MM.1S (cell line): Measurements from ENCODE around the gene SLC9A5.

Experiments used
- EZH2 ChIP-seq: fragments of 300-600 bp; sonication (generic); optimal IDR thresholded peaks from 2 replicates; pipeline ENCODE3; 2017; ENCODE audit warnings: low read depth, mild to moderate bottlenecking, antibody characterized with exemption, low read length, mixed read lengths
- EZH2phosphoT487 ChIP-seq: fragments of 300-600 bp; sonication (generic); IDR thresholded peaks from 2 replicates; pipeline ENCODE4 v1.6.1; 2018; ENCODE audit warnings: antibody characterized with exemption, low read length
- TF ChIP-seq, protein P1 (sequence below): fragments of 300-600 bp; sonication (generic); IDR thresholded peaks from 2 replicates; pipeline ENCODE4 v1.5.1; 2016; ENCODE audit warnings: antibody characterized with exemption, low read length, mixed read lengths

DNA sequence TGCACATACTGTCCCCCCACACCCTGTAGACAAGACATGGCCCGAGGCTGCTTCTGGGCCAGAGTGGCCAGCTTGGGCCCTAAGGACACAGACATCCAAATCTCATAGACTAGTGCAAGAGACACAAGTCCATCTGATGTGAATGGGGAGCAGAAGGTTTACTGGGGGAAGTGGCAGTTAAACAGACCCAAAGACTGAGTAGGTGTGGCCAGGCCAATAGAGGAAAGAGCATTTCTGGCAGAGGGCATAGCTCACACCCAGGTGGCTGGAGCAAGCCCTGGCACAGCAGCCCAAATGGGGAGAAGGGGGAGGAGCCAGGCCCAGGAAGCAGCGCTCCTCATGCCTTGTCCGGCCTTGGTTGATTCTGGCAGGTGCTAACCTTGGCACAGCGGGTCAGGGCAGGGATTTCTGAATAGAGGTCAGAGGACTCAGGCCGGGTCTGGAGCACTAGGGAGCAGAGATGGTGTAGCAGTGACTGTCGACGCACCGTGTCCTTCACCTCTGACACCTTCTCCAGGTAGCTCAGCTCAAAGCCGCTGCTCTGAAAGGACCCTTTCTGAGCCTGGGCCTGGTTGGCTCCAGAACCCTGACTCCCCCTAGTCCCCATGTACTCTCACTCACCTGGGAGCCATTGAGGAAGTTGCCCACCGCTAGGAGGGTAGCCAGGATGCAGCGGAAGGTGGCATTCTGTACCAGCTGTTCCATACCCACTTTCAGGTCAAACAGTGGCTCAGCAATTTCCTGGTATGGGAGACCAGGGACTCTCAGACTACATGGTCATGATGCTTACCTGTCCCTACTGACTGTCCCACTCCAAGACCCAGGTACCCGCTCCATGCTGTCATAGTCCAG is 17.7 kb upstream of the SLC9A5 start:
- TF ChIP-seq EZH2 (no peak), EZH2phosphoT487 (no peak)
- TF ChIP-seq, protein P1, sequence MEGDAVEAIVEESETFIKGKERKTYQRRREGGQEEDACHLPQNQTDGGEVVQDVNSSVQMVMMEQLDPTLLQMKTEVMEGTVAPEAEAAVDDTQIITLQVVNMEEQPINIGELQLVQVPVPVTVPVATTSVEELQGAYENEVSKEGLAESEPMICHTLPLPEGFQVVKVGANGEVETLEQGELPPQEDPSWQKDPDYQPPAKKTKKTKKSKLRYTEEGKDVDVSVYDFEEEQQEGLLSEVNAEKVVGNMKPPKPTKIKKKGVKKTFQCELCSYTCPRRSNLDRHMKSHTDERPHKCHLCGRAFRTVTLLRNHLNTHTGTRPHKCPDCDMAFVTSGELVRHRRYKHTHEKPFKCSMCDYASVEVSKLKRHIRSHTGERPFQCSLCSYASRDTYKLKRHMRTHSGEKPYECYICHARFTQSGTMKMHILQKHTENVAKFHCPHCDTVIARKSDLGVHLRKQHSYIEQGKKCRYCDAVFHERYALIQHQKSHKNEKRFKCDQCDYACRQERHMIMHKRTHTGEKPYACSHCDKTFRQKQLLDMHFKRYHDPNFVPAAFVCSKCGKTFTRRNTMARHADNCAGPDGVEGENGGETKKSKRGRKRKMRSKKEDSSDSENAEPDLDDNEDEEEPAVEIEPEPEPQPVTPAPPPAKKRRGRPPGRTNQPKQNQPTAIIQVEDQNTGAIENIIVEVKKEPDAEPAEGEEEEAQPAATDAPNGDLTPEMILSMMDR, result no peak
